ENCODE measurements around the gene RBM18.

The RBM18 gene, protein sequence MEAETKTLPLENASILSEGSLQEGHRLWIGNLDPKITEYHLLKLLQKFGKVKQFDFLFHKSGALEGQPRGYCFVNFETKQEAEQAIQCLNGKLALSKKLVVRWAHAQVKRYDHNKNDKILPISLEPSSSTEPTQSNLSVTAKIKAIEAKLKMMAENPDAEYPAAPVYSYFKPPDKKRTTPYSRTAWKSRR

DNA sequence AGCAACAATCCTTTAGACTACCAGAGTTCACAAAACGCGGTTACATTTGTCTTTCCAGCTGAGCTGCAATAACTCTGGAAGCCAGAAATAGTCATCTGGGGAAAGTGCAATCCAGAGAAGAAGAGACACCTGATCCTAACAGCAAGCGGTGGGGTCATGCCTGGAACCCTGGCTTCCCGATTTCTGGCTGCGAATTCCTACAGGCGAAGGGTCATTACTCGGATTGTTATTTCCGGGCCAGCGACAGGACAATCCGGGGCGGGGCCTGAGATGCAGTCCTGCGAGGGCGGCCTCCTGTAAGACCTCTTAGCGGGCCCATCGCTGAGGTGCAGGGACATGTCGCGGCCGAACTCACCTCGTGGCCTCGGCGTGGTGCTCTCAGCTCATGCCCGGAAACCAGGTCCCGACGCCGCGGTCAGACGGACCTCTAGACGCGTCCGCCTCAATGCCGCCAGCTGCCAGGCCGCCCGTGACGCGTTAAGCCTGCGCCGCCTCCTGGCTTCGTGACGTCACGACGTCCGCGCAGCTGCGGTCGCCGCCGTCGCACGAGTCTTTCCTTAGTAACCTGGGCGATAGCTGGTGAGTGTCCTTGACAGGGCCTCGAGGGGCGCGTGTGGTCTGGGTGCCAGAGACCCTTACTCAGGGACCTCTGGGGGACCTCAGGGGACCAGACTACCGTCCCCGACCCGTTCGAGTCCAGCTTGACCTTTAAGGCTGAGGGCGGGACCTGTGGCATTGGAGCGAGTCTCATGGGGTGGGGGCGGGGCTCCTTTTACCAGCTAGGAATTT lies at the start of gene RBM18, which contains the start of gene MRRF:
Gene RBM18 (minus strand): TSS at position 481 of the 789 bp plus-strand sequence. CDS start 3,348 bp downstream, outside the sequence.
Gene MRRF (plus strand): TSS at position 523 of the 789 bp plus-strand sequence. CDS start 6,010 bp downstream, outside the sequence.
- peak; percentile 87 for DNase-seq

DNA sequence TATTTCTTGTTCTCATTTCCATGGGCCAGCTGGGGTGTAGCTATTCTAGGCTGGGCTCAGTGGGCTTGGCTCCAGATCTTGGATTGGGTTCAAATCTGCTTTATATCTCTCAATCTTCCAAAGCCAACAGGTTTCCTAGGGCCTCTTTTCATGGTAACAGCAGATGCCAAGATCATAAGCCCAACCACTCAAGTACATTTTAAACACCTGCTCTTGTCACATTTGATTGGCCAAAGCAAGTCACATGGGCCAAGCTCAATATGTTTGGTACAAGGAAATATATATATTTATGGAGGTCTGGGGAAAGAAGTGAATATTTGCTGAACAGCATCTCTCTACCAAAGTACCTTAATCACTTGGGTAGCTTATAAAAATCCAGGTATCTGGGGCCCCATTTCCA lies 49.5 kb upstream of the RBM18 start:
- no peak for DNase-seq

DNA sequence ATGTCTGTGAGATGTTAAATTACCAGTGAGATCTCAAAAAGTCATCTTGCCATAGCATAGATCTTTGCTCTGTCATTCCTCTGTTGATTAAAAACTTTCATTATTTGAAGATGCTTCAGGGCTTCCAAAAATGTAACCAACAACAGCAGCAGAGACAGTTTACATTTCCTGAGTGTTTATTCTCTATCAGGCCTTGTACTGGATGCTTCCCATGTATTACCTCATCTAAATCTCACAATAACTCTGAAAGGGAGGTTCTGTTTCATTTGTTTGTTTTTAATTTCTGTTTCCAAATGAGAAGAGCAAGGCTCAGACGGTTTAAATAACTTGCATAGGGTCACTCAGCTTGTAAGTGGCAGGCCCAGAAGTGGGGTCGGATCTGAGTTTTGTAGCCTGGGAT lies 45.2 kb upstream of the RBM18 start:
- no peak for DNase-seq

DNA sequence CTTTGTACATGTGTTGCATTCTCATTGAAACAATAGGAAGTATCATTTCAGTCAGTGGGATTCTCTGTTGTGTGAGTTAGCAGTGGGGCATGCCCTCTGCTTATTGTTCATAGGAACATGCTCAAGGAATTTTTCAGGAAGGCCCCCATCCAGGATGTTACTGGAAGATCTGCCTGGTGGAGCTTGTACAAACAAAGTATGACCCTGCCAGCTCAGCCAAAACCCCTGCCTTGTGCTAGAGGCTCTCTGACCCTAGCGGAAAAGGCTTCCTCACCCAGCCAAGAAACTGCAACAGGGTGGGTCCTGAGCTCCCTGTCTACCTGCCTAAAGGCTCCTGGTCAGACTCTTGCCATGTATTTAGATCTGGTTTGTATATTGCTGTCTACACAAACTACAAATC lies 43.3 kb upstream of the RBM18 start:
- DNase-seq, result no peak

DNA sequence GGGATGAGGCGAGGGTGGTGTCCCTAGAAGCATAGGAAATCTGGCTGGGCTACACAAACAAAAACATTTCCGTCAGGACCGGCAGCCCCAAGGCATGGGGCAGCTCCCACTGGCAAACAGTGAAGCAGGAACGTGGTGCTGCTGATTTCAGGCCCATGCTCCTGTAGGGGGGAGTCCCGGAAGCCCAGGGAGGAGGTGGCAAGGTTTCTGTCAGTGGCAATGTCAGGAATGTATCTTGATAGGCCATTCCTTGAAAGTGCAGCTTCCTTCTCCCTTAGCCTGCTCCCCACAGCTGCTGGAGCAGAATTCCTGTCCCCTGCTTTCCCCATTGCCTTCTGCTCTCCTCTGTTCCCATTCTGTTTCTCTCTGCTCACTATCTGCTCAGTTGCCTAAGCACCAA lies 42.4 kb upstream of the RBM18 start:
- no peak for DNase-seq

DNA sequence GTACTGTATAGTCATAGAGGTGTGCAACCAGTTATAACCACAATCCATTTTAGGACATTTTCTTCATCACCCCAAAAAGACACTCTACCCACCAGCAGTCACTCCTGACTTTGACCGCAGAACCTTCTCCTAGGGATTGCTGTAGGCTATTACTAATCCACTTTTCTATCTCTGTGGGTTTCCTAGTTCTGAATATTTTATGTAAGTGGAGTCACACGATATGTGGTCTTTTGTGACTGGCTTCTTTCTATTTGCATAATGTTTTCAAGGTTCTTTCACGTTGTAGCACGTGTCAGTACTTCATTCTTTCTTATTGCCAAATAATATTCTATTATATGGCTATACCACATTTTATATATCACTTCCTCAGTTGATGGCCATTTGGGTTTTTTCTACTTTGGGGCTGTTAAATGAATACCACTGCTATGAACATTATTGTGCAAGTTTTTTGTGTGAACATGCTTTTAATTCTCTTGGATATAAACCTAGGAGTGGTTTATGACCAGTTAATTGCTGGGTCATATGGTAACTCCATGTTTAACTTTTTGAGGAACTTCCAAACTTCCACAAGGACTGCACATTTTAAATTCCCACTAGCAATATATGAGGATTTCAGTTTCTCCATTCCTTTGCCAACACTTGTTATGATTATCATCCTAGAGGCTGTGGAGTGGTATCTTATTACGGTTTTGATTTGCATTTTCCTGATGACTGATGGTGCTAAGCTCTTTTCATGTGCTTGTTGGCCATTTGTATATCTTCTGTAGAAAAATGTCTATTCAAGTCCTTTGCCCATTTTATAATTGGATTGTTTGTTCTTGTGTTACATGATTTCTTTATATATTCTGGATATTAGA lies 37.8 kb upstream of the RBM18 start:
- DNase-seq, result no peak

DNA sequence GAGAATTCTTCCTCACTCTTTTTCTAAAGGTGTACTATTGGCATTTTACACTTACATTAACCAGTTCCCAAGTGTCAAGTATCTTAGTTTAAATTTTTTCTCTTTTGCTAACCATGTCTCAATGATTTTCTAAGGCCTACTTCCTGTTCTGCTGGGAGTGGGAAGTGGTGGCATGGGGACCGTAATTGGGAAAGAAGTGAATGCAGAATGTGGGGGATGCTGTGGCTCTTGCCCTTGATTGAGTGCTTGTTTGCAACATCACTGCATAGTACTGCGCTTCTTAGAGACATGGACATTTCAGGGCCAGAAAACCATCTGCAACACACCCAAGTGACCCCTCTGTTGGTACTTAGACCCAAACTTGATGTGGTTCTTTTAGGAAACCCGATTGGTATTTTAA lies 32.9 kb upstream of the RBM18 start:
- DNase-seq, result no peak

DNA sequence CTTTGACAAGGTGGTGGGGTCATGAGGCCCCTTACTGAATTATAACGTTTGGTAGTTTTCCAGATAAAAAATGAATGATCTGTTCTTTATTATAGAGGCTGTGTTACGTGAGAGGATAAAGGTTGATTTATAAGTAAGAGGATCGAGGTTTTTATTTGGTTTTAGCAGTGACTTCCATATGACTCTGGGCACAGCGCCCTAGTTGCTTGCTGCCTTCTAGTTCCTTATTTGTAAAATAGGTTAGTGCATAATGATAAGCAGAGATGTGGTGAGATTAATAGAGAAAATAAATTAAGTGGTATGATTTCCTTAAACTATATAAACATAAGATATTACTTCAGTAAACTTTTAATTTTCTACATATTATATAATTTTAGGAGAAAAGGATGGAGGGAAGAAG lies 29.9 kb upstream of the RBM18 start:
- no peak for DNase-seq

DNA sequence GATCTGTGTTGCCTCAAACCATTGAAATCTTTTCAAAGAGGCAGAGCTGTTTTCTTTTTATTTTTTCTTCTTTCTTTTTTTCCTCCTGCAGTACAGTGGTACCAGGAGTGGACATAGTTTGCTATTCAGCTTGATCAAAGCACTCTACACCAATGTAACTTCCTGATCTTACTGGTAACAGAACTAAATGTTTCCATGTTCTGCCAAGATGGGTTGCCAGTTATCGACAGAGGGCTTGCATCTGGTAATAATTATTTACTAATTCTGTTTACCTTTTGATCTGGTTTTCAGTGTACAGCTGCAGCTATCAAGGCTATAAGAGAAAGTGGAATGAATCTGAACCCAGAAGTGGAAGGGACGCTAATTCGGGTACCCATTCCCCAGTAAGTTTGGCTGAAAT lies 26.8 kb upstream of the RBM18 start:
- no peak for DNase-seq

DNA sequence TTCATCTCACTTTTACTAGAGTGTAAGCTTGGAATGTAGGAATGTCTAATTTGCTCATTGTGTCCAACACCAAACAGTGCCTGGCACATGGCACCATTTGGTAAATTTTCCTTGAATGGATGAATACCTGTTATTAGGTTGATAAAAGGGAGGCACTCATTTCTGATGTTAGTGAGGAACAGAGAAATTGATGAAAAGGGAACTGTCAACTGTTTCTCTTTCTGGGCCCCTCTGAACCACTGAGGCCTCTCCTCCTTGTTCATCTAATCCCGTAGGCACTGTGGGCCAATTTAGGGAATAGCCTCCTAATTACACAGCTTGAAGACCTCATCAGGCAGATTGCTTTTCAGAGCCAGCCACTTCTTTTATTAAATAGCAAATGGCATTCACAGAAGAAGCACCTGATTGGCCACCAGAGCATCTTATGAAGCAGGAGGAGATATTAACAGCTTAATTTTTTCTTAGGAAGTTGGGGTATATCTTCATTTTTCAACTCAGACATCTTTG lies 22.6 kb upstream of the RBM18 start:
- DNase-seq, result no peak

DNA sequence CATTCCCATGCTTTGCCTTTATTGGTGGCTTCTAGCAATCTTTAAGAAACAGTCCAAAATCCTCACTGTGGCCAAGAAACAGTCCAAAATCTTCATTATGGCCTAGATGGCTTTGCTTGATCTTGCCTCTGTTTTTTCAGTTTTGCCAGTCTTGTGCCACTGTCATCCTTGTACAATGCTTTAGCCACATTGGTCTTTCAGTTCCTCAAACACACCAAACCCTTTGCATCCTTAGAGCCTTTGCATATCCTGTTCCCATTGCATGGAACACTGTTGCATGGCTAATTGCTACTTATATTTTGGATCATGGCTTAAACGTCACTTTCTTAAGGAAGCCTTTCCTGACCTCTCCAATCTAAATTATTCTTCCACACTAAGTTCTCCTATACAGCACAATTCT lies 22.1 kb upstream of the RBM18 start:
- DNase-seq, result no peak

DNA sequence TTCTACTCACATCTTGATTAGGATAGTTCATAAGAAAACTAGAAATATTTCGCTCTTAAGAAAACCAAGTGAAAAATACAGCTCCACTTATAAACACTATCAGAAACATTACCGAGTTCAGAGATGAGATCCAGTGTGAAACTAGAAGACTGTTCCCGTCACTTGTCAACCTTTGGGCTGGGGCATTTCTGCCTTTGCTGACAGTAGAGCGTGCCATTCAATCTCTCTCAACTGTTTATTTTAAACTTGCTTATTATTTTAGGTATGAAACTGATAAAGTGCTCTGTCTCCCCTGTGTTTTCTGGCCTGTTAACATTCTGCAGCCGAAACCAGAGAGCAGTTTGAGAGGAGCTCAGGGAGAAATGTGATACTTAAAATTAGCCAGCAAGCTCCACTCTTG lies 16.7 kb upstream of the RBM18 start:
- DNase-seq, result no peak

DNA sequence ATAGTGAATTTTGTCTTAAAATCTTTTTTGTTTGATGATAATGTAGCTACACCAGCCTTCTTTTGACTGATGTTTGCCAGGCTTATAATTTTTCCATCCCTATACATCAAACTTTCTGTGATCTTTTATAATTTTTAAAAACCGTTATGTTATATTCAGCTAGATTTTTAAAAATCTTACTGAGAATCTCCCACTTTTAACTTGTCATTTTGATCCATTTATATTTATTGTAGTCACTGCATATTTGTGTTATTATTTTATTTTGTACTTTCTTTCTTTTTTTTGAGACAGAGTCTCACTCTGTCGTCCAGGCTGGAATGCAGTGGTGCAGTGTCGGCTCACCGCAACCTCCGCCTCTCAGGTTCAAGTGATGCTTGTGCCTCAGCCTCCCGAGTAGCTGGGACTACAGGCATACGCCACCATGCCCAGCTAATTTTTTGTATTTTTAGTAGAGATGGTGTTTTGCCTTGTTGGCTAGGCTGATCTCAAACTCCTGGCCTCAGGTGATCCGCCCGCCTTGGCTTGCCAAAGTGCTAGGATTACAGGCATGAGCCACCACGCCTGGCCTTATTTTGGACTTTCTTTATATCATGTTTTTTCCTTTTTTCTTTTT lies 12.8 kb upstream of the RBM18 start:
- DNase-seq, result no peak

DNA sequence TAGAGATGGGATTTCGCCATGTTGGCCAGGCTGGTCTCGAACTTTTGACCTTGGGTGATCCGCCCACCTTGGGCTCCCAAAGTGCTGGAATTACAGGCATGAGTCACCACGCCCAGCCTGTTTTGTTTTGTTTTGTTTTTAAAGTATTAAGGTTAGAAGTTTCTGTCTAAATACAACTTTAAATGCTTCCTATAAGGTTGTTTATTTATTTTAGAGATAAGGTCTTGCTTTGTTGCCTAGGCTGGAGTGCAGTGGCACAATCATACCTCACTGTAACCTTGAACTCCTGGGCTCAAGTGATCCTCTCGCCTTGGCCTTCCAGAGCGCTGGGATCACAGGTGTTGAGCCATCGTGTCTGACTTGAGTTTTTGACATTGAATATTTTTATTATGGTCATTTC lies 11.5 kb upstream of the RBM18 start:
- DNase-seq, result no peak

DNA sequence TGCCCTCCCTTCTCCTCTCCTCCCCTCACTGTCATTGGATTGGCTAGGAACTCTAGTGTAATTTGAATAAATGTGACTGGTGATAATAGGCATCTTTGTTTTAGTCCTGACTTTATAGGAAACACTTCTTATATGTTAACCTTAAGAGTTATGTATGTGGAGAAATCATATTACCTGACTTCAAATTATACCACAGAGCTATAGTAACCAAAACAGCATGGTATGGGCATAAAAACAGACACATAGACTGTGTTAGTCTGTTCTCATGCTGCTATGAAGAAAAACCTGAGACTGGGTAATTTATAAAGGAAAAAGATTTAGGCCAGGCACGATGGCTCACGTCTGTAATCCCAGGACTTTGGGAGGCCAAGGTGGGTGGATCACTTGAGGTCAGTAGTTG lies 9.4 kb upstream of the RBM18 start:
- no peak for DNase-seq

DNA sequence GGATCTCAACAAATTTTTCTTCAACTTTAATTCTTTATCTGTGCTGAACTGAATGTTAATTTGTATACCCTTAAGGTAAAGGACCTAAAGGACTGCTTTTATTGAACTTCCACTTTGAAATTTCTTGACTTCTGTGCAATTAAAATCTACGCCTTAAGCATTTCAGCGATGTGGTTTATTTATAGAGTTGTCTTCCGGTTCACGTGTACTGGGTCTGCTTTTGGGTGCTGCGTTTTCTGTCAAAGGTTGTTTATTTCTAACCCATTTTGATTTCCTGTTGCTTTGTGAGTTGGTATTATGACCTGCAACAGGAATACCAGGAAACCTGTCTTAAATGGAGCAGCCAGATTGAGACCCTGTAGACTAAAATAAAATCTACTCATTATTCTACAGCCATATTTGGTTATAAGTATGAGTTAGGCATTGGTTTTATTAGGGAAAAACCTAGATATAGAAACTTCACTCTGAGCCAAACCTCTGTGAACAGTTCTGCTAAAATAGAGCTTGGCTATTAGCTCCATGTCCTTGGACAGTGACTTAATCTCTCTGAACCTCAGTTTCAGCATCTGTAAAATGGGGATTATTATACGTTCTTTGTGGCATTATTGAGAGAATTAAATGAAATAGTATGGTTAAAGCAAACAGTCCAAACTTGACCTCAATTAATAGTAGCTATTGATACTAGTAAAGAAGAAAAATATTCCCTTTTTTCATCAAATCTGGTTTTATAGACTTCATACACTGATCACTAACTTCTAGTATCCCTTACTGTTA lies 3.6 kb upstream of the RBM18 start:
- no peak for DNase-seq

DNA sequence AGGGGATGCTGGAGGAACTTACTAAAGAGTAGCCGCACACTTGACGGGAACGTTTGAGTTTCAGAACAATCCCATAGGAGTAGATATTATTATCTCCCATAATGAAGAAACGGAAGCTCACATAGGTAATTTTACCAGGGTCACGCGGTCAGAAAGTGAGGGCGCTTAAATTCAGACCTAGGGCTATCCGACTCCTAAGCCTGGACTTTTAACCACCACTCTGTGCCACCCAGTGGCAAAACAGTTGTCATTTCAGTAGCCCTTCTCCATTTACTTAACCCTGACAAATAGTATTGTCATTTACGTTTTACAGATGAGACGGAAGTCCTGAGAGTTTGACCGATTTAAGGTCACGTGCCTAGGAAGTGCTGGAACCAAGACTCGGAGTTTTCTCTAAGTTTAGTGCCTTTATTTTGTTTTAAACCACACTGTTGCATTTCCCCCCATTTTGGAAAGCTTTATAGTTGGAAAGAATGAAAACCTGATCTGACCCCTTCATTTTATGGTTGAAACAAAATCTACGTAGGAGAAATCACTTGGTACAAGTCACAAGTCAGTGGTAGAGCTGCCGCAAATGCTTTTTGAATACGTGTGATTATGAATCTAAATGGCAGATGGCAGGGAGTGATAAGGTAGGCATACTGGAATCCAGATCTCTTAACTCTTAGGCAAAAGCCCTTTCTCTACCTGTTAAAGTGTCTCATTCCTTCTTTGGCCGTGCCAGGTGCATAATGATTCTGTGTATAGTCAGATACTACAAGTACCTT lies 692 bp upstream of the RBM18 start:
- DNase-seq, result peak in 1 of 2 experiments; percentile 2

DNA sequence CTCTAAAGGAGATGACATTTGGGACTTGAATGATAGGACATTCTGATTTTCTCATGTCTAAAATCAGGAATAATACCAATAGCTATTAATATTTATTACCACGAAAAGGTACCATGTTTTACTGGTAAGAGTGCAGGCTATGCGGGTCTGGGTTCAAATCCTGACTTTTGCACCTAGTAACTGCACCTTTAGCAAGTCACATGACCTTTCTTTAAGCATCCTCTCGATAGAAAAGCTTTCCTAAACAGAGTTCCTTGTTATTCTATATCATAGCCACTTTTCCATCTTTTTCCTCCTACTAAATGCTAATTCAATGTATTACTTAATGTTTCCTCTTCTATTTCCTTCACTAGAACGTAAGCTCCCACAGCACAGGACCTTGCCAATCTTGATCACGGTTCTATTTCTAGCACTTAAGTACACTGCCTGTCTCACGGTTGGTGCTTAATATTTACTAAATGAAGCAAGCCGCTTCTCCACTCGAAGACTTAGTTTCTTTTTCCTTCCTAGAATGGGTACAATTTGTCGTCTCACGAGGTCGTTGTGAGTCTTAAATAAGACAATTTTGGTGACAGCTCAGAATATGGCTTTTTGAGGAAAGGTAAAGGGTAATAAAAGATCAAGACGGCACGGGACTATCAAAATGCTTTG lies 816 bp downstream of the RBM18 start:
- no peak for DNase-seq

DNA sequence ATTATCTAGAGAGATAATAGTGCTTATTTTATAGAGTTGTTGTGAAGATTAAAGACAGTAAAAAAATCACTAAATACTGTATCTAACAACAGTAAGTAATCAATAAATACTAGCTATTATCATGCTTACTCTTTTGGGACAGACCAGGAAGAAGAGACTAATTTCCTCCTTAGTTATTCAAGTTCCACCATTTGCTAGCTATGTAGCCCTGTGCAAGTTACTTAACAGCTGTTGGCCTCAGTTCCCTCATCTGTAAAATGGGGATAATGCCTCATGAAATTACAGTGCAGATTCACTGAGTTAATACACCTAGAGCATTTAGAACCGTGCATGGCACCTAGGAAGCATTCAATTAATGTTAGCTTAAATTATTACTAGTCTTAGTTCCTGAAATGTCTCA lies 2.6 kb downstream of the RBM18 start:
- no peak for DNase-seq

DNA sequence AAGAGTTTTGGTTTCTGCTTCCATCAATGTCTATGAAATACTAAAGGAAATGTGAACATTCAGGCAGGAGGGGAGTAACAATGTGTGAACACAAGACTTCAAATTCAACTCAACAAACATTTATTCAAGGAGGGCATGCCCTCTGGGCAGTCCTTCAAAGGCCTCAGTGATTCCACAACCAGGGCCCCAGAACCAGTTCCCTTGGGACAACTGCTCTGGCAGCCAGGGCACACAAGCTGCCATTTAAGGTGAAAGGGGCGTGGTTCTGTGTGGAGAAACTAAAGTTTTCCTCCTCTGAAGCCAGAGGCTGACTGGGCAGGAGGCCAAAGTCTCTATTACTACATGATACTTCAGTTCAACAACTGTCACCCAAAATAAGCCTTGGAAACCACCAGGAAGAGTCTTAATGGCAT lies 3.2 kb downstream of the RBM18 start:
- no peak for DNase-seq

DNA sequence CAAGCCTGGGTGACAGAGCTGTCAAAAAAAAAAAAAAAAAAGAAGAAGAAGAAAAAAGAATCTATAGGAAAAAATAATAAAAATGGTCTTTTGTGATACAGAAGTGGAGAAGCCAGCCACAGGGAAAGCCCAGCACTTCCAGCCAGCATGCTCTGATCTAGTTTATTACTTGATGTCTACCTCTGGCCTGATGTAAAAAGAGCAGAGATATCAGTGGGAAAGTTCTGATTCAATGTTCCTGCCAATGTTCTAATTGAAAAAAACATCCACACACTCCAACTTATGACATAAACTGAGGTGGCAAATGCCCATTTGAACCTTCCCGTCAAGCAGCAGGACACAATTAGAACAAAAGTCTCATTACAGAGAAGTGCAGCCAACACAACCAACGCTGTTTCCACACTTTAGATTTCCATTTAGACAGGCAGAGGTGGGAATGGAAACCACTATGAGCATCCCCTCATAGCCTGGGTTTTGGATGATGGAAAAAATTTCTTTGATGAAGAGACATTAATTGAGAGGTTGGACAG lies 5.7 kb downstream of the RBM18 start:
- DNase-seq, result no peak
